NAMALWA (cell line): ENCODE results near the gene CFD.
"Not testable (repeated sequence)": the region's sequence is repeated elsewhere in the genome, so short reads cannot be mapped to it uniquely, and the experiment has no call there.

Experiments used
- DNase-seq: peaks from one replicate; pipeline ENCODE4 v3.0.0-alpha.2; 2015; ENCODE audit warnings: low spot score

The CFD gene

DNA sequence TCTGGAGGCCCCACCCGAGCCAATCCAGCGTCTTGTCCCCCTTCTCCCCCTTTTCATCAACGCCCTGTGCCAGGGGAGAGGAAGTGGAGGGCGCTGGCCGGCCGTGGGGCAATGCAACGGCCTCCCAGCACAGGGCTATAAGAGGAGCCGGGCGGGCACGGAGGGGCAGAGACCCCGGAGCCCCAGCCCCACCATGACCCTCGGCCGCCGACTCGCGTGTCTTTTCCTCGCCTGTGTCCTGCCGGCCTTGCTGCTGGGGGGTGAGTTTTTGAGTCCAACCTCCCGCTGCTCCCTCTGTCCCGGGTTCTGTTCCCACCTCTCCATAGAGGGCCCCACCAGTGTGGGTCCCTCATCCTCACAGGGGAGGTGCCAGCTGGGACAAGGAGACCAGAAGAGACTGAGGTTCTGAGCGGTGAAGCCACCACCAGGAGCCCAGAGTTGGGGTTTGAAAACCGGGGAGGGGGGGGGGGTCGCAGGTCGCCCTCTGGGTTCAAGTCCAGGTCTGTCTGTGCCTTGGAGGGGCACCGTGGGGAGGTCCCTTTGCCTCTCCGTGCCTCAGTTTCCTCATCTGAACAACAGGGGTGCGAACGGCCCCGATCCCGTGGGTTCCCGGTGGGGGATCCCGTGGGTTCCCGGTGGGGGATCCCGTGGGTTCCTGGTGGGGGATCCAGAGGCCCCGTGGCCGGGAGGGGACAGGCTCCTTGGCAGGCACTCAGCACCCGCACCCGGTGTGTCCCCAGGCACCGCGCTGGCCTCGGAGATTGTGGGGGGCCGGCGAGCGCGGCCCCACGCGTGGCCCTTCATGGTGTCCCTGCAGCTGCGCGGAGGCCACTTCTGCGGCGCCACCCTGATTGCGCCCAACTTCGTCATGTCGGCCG is 7.1 kb upstream of the CFD start, which contains the start of gene ELANE:
TSS of gene ELANE (plus strand) at position 168 of the 878 bp plus-strand sequence. CDS start at position 194, 26 bp downstream.
- no peak for DNase-seq

DNA sequence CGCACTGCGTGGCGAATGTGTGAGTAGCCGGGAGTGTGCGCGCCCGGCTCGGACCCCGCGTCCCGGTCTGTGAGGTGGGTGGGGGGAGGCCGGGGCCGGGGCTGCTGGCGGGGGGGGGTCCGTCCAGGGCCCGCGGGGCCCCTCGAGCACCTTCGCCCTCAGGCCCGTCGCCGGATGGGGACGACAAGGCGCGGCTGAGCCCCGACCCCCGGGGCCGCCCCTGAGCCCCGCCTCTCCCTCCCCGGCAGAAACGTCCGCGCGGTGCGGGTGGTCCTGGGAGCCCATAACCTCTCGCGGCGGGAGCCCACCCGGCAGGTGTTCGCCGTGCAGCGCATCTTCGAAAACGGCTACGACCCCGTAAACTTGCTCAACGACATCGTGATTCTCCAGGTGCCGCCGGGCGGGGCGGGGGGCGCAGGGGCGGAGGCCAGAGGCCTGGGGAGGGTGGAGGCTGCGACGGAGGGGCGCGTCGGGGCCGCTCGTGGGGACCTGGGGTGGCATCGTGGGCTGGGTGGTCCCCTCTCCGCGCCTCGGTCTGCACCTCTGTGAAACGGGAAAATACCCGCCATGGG is 6.4 kb upstream of the CFD start:
- no peak for DNase-seq

DNA sequence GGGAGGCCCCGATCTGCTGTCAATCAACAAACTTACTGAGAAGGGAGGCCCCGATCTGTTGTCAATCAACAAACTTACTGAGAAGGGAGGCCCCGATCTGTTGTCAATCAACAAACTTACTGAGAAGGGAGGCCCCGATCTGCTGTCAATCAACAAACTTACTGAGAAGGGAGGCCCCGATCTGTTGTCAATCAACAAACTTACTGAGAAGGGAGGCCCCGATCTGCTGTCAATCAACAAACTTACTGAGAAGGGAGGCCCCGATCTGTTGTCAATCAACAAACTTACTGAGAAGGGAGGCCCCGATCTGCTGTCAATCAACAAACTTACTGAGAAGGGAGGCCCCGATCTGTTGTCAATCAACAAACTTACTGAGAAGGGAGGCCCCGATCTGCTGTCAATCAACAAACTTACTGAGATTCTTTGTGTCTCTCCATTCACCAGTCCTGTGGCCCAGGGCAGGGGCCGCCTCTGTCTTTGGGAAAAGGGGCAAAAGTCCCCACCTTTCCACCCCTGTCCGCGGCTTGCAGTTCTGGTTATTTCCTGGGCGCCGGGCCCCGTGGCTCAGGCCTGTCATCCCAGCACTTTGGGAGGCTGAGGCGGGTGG is 5.7 kb upstream of the CFD start:
- not testable (repeated sequence) for DNase-seq

DNA sequence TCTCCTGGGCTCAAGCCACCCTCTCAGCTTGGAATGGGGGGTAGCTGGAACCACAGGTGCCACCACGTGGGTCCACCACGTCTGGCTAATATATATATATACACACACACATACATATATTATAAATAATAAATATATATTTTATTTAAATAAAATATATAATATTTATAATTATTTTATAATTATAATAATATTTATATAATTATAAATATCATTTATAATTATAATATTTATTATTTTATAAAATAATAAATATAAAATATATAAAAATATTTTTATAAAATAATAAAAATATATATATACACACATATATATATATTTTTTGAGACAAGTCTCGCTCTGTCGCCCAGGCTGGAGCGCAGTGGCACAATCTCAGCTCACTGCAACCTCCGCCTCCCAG is 4.9 kb upstream of the CFD start:
- DNase-seq, result peak; percentile 45

DNA sequence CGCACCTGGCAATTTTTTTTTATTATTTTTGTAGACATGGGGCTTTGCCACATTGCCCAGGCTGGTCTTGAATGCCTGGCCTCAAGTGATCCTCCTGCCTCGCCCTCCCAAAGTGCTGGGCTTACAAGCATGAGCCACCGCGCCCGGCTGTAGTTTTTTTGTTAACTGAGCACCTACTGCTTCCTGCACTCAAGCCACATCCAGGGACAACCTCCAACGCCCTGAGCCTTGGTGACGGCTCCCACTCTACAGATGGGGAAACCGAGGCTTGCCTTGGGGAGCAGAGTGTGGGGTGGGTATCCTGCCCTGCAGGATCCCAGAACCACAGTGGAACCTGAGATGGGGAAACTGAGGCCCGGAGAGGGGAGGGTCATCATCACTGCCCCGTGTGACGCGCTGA is 4.3 kb upstream of the CFD start:
- no peak for DNase-seq

DNA sequence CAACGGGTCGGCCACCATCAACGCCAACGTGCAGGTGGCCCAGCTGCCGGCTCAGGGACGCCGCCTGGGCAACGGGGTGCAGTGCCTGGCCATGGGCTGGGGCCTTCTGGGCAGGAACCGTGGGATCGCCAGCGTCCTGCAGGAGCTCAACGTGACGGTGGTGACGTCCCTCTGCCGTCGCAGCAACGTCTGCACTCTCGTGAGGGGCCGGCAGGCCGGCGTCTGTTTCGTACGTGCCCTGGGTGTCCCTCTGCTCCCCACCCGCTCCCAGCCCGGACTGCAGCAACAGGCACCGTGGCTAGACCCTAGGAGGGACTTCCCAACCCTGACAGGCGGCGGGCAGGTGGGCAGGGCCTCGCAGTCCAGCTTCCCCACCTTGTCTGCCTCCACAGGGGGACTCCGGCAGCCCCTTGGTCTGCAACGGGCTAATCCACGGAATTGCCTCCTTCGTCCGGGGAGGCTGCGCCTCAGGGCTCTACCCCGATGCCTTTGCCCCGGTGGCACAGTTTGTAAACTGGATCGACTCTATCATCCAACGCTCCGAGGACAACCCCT is 3.8 kb upstream of the CFD start:
- no peak for DNase-seq

DNA sequence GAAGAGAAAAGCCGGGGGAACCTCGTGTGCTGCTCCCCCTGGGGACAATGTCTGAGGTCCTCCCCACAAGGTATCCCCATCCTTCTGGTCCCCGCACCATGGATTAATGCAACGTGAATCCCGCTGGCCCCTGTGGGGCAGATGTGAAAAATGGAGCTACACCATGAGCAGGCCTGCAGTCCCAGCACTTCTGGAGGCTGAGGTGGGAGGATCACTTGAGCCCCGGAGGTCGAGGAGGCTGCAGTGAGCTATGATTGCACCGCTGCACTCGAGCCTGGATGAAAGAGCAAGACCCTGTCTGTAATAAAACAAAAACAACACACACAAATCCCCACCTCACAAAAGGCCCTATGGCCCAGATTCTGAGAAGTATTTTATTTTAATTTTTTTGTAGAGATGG is 1.2 kb upstream of the CFD start:
- no peak for DNase-seq

DNA sequence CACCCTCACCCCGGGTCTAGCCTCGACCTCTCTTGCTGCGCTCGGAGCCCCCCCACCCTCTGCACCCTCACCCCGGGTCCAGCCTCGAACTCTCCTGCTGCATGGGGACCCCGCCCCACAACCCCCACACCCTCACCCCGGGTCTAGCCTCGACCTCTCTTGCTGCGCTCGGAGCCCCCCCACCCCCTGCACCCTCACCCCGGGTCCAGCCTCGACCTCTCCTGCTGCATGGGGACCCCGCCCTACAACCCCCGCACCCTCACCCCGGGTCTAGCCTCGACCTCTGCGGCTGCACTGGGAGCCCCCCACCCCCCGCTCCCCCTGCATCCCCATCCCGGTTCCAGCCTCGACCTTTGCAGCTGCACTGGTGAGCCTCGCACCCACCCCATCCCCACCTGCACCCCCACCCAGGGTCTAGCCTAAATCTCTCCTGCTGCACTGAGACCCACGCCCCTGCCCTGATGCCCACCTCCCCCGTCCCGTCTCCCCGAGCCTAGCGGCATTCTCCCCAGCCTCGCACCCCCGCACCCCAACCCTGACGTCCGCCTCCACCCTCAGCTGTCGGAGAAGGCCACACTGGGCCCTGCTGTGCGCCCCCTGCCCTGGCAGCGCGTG is 1.8 kb downstream of the CFD start:
- DNase-seq, result no peak

DNA sequence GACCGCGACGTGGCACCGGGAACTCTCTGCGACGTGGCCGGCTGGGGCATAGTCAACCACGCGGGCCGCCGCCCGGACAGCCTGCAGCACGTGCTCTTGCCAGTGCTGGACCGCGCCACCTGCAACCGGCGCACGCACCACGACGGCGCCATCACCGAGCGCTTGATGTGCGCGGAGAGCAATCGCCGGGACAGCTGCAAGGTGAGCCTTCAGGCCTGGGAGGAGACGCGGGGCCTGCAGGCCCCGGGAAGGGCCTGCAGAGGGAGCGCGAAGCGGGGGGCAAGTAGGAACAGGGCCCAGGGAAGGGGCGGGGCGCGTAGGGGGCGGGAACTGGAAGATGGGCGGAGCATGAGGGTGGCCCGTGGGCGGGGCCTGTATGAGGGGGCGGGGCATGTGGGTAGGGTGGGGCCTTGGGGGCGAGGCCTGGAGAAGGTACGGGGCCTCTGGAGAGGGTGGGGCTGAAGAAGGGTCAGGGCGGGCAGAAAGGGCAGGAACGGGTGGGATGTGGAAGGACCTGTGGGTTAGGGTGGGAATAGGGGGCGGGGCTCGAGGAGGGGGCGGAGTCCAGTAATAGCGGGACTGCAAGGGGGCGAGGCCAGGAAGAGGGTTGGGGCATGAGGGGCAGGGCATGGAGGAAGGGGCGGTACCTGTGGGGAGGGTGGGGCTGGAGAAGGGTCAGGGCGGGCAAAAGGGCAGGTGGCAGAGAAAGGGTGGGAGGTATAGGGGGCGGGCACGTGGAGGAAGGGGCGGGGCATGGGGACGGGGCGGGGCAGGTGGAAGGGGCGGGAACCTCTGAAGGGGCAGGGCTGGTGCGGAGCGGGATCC is 2.5 kb downstream of the CFD start:
- peak; percentile 92 for DNase-seq

DNA sequence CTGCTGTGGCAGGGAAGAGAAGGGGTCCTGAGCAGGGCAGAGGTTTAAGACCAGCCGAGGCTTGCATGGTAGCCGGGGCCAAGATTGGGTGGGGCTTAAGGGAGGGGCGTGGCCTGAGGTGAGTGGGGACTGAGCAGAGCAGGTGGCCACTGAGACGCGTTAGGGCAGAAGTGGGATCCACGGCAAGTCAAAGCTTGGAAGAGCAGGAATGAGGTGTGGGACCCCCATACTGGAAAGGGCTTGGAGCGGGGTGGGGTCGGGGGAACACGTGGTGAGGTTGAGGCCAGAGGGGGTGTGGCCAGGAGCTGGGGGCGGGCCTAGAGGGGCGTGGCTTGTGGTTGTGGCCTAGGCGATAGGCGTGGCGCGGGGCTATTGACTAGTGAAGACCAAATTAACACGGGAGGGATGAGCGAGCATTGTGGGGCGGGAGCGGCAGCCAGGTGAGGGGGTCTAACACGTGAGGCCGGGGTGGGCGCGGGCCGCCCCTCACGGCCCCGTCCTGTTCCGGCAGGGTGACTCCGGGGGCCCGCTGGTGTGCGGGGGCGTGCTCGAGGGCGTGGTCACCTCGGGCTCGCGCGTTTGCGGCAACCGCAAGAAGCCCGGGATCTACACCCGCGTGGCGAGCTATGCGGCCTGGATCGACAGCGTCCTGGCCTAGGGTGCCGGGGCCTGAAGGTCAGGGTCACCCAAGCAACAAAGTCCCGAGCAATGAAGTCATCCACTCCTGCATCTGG is 3.3 kb downstream of the CFD start:
- peak; percentile 84 for DNase-seq

DNA sequence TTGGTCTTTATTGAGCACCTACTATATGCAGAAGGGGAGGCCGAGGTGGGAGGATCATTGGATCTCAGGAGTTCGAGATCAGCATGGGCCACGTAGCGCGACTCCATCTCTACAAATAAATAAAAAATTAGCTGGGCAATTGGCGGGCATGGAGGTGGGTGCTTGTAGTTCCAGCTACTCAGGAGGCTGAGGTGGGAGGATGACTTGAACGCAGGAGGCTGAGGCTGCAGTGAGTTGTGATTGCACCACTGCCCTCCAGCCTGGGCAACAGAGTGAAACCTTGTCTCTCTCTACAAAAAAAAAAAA is 3.8 kb downstream of the CFD start:
- no peak for DNase-seq

DNA sequence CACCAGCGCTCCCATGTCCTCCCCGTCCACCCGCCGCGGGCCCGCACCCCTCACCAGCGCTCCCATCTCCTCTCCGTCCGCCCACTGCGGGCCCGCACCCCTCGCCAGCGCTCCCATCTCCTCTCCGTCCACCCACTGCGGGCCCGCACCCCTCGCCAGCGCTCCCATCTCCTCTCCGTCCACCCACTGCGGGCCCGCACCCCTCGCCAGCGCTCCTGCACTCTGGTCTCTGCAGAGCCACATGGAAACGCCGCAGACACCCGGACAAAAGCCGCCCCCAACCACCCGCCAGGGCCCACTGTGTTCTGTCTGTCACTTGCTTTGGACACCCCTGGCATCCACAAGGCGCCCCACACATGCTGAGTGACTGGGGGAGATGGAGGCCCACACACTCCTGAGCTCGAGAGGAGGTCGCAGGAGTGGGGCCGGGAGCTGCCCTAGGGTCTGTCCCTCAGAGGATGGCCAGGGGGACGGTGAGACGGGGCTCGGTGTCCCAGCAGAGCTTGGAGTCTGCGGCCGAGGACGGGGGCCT is 7.4 kb downstream of the CFD start:
- no peak for DNase-seq

DNA sequence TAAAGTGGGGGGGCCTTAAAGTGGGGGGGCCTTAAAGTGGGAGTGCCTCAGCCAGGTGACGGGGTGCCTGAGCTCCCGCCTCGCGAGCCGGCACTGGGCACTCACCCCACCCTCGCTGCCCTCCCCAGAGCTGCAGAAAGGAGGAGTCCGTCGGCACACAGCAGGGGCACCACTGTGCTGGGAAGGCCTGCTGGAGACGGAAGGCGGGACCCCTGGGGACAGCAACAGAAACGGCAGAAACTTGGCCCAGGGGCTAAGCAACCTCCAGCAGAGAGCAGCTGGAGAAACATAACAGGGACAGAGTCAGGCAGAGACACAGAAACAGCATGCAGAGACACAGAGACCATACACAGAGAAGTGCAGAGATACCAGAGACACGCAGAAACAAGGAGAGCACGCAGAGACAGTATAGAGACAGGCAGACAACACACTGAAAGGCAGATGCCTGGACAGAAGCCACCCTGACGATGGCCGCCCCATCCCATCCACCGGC is 7.9 kb downstream of the CFD start:
- no peak for DNase-seq

DNA sequence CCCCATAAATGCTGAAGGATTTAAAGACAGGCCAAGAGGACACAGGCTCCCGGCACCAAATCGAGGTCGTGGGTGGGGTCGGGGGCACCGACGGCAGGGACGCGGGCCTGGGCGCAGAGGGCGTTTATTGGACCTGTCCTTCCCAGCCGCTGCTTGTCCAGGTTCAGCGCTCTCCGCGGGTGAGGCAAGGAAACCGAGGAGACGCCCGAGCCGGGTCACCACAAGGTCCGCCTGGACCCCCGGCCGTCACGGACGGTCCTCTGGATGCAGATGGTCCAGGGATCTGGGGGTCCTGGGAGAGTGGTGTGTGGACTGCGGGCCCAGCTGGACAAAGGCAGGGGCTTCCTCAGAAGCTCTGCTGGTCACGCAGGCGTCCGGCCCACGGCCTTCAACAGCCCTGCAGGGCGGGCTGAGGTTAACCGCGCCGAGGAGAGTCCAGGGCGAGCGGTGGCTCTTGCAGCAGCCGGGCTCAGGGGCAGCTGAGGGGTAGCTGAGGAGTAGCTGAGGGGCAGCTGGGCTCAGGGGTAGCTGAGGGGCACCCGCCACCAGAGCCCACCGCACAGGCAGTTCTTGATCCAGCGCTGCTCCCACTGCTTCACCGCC is 8.5 kb downstream of the CFD start:
- no peak for DNase-seq

DNA sequence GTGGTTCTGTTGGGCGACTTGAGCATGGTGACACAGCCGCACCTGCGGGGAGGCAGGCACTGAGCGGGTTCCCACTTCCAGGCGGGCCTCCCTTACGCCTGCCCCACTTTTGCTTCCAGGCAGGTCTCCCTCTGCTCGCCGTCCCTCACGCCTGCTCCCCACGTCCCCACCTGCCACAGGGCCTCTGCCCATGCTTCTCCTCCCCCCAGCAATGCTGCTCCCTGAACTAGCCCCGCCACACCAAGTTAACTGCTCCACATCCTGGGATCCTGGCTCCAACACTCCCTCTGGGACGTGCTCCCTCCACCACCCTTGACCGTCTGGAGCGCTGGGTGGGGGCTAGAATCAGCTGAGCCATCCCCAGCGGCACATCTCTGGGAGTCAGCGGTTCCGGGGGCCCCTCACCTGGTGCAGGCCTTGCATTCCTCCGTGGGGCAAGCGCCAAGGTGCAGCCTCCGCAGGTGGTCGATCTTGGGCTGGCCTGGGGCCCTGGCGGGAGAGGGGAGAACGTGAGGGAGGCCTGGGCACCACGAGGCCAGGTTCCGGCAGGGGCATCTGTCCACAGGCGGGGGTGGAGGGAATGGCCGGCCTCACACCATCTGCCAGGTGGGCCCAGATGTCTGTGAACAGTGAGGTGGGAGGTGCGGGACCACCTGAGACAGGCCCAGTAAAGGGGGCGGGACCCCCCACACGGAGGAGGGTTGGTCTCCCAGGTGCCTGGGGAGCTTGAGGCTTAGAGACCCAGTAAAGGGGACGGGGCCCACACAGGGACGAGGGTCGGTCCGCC is 9.2 kb downstream of the CFD start:
- no peak for DNase-seq

DNA sequence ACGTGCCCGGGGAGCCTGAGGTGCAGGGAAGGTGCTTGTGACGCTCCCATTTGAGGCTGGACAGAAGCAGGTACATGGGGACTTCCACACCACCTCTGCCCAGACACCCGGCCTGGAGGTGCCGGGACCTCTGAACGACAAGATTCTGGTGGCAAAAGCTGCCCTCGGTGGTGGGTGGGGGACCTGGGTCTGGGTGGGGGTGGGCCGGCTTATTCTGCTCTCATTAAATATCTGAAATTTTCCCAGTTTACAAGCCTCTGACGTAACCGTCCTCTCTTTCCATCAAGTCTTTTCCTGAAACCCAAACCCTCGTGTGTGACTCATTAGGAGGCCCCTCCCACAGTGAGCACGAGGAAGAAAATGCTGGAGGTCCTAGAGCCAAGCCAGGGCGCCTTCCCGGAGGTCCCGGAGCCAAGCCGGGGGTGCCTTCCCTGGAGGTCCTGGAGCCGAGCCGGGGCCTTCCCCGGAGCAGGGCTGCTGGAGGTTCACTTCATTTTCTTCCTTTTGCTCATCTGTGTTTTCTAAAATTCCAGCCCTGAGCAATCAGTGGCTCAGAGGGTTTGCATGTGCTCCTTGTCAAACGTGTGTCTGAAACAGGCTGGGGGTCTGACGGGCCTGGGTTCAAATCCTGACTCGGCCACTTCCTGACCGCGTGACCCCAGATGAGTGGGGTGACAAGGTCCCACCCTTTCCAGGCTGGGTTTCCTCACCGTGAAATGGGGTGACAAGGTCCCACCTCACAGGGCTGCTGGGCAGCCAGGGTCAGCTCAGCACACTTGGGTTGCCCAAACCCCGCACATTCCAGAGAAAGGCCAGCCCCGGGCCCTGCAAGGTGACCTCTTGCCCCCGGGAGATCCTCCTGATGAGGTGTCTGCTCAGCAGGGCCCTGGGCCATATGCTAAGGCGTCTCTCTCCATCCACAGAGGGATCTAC is 10.0 kb downstream of the CFD start:
- DNase-seq, result no peak

DNA sequence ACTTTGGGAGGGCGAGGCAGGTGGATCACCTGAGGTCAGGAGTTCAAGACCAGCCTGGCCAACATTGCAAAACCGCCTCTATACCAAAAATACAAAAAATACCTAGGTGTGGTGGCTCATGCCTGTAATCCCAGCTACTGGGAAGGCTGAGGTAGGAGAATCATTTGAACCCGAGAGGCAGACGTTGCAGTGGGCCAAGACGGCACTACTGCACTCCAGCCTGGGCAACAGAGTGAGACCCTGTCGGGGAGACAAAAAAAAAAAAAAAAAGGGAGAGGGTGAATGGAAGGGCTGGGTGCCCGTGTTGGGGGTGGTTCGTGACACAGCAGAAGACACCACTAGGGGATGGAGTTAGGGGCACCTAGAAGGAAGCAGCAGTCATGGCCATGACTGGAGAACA is 10.8 kb downstream of the CFD start:
- DNase-seq, result no peak

DNA sequence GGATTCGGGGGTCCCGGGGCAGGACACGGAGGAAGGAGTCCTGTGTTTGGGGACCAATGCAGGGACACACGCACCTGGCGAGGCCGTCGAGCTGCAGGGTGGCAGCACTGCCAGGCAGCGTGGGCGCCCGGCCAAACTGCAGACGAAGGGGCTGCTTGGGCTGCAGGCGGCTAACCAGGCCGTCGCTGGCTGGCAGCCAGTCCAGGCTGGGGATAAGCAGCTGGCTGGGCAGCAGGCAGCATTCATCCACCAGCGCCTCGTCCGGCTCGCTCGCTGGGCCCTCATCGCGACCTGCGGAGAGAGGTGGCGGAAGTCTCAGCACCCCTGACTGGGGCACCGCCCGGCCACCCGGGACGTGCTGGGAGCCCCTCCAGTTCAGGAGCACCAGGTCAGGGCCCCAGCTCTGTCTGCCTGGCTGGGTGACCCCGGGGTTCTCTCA is 11.5 kb downstream of the CFD start:
- no peak for DNase-seq
